AG10803 (cell line): ENCODE measurements around the gene COX6A1.

Experiments
- DNase-seq: peaks from one replicate; pipeline ENCODE4 v3.0.0; 2010; ENCODE audit warnings: low read depth
- H3K4me3 ChIP-seq: 2 replicates; pipeline ENCODE4 v1.5.1; 2011; ENCODE audit warnings: mild to moderate bottlenecking, low read length, control low read depth
- CTCF ChIP-seq: conservative IDR thresholded peaks from 2 replicates; pipeline ENCODE4 v1.5.1; 2011; ENCODE audit warnings: mild to moderate bottlenecking, low read length, control low read depth, inconsistent platforms

Gene COX6A1

GRCh38 chr12:120428597-120429229 is 9.2 kb upstream of the COX6A1 start:
- TF ChIP-seq CTCF = no peak
- H3K4me3 ChIP-seq = no peak overlapping the region
- DNase-seq = no peak

- H3K4me3 ChIP-seq = no peak overlapping the region
- DNase-seq = no peak
- TF ChIP-seq CTCF = no peak
Observed at GRCh38 chr12:120429368-120429767, 8.5 kb upstream of the COX6A1 start.

- DNase-seq = no peak
- TF ChIP-seq CTCF = no peak
- H3K4me3 ChIP-seq = no peak overlapping the region
Observed at GRCh38 chr12:120432772-120433525, 5.0 kb upstream of the COX6A1 start.

GRCh38 chr12:120438495-120439198 is 734 bp downstream of the COX6A1 start:
- no peak for DNase-seq
- TF ChIP-seq CTCF = no peak
- peak overlapping the region; percentile 96 for H3K4me3 ChIP-seq

- H3K4me3 ChIP-seq = no peak overlapping the region
- DNase-seq = peak; percentile 40
- TF ChIP-seq CTCF = peak; percentile 51
Observed at GRCh38 chr12:120439646-120440247, 1.8 kb downstream of the COX6A1 start.

GRCh38 chr12:120444676-120445075 is 6.8 kb downstream of the COX6A1 start:
- DNase-seq = no peak
- no peak overlapping the region for H3K4me3 ChIP-seq
- no peak for TF ChIP-seq CTCF
